Mesenchymal stem cell (in vitro differentiated cells and primary cell): ENCODE data around the gene NOL4L. TPM values are rescaled to one million over a fixed set of nuclear protein-coding genes. Genes with fewer than 3 reads are reported as not detected.

Source experiments
- DNase-seq: peaks from one replicate; pipeline ENCODE4 v3.0.0-alpha.2; 2013
- H2AFZ ChIP-seq: one replicate; pipeline ENCODE4 v1.6.1; 2013; ENCODE audit warnings: low read depth, mild to moderate bottlenecking, control low read depth, inconsistent platforms, low read length, moderate library complexity
- H2AK5ac ChIP-seq: 2 replicates; pipeline ENCODE4 v1.6.1; 2013; ENCODE audit warnings: low read length, moderate library complexity, mild to moderate bottlenecking, inconsistent platforms; ENCODE audit not compliant: severe bottlenecking
- H2BK120ac ChIP-seq: one replicate; pipeline ENCODE4 v1.6.1; 2013; ENCODE audit warnings: low read depth, mild to moderate bottlenecking, inconsistent platforms, low read length, moderate library complexity
- H2BK12ac ChIP-seq, 2 experiments: one replicate each; pipeline ENCODE4 v1.6.1; 2013; ENCODE audit warnings: inconsistent platforms in 2 of 2, low read length in 2 of 2, mild to moderate bottlenecking in 2 of 2, moderate library complexity in 2 of 2, control low read depth in 1 of 2
- H2BK15ac ChIP-seq: one replicate; pipeline ENCODE4 v1.6.1; 2013; ENCODE audit warnings: mild to moderate bottlenecking, low read depth, inconsistent platforms; ENCODE audit not compliant: poor library complexity, severe bottlenecking
- H2BK5ac ChIP-seq: 2 replicates; pipeline ENCODE4 v1.6.1; 2013; ENCODE audit warnings: low read depth, mild to moderate bottlenecking, low read length, control low read depth, inconsistent platforms; ENCODE audit not compliant: poor library complexity, severe bottlenecking
- H3K14ac ChIP-seq, 2 experiments: one replicate each; pipeline ENCODE4 v1.6.1; 2013; ENCODE audit warnings: inconsistent platforms in 2 of 2, low read length in 2 of 2, control low read depth in 1 of 2, mild to moderate bottlenecking in 1 of 2, moderate library complexity in 1 of 2
- H3K18ac ChIP-seq, 2 experiments: one replicate each; pipeline ENCODE4 v1.6.1; 2013; ENCODE audit warnings: inconsistent platforms in 2 of 2, low read length in 2 of 2, control low read depth in 1 of 2, low read depth in 1 of 2, mild to moderate bottlenecking in 1 of 2
- H3K23ac ChIP-seq, 2 experiments: one replicate each; pipeline ENCODE4 v1.6.1; 2013; ENCODE audit warnings: inconsistent platforms in 2 of 2, low read length in 2 of 2, mild to moderate bottlenecking in 2 of 2, moderate library complexity in 2 of 2, control low read depth in 1 of 2
- H3K27ac ChIP-seq: 2 replicates; pipeline ENCODE4 v1.5.1; 2013; ENCODE audit warnings: mild to moderate bottlenecking, moderate library complexity, low read length, control low read depth, inconsistent platforms; ENCODE audit not compliant: poor library complexity, severe bottlenecking
- H3K27me3 ChIP-seq, 2 experiments: 2 replicates each; pipeline versions ENCODE4 v1.6.1 to v1.7.0; 2013; ENCODE audit warnings: low read length in 2 of 2, mild to moderate bottlenecking in 2 of 2, moderate library complexity in 2 of 2, control low read depth in 1 of 2, inconsistent platforms in 1 of 2; ENCODE audit not compliant: control insufficient read depth in 1 of 2, insufficient read depth in 1 of 2
- H3K36me3 ChIP-seq, 2 experiments: 2 replicates each; pipeline versions ENCODE4 v1.6.1 to v1.7.0; 2013; ENCODE audit warnings: low read length in 2 of 2, control low read depth in 1 of 2, inconsistent platforms in 1 of 2, low read depth in 1 of 2, mild to moderate bottlenecking in 1 of 2; ENCODE audit not compliant: insufficient read depth in 2 of 2, control insufficient read depth in 1 of 2
- H3K4ac ChIP-seq, 2 experiments: one replicate each; pipeline ENCODE4 v1.6.1; 2013; ENCODE audit warnings: inconsistent platforms in 2 of 2, low read length in 2 of 2, mild to moderate bottlenecking in 2 of 2, moderate library complexity in 2 of 2, control low read depth in 1 of 2, low read depth in 1 of 2
- H3K4me1 ChIP-seq: 2 replicates; pipeline ENCODE4 v1.6.1; 2013; ENCODE audit warnings: low read depth, low read length, control low read depth; ENCODE audit not compliant: control insufficient read depth, insufficient read depth
- H3K4me2 ChIP-seq: 2 replicates; pipeline ENCODE4 v1.6.1; 2013; ENCODE audit warnings: low read length, mild to moderate bottlenecking, inconsistent platforms; ENCODE audit not compliant: poor library complexity, severe bottlenecking
- H3K4me3 ChIP-seq, 2 experiments: 2 replicates each; pipeline versions ENCODE4 v1.5.1 to v1.7.0; 2013; ENCODE audit warnings: low read length in 2 of 2, mild to moderate bottlenecking in 2 of 2, control low read depth in 1 of 2, low read depth in 1 of 2; ENCODE audit not compliant: insufficient read depth in 1 of 2
- H3K79me1 ChIP-seq: replicated peaks from 2 replicates; pipeline ENCODE4 v1.6.1; 2013; ENCODE audit warnings: mild to moderate bottlenecking, control low read depth, low read length, inconsistent platforms; ENCODE audit not compliant: poor library complexity, severe bottlenecking
- H3K9ac ChIP-seq: 2 replicates; pipeline ENCODE4 v1.7.0; 2013; ENCODE audit warnings: mild to moderate bottlenecking, low read length, moderate library complexity
- H3K9me3 ChIP-seq: 2 replicates; pipeline ENCODE4 v1.7.0; 2013; ENCODE audit warnings: mild to moderate bottlenecking, low read length; ENCODE audit not compliant: control insufficient read depth
- H4K8ac ChIP-seq: one replicate; pipeline ENCODE4 v1.6.1; 2013; ENCODE audit warnings: inconsistent platforms, mild to moderate bottlenecking, low read length, moderate library complexity
- H4K91ac ChIP-seq: one replicate; pipeline ENCODE4 v1.6.1; 2013; ENCODE audit warnings: mild to moderate bottlenecking, low read length, inconsistent platforms
- WGBS: methylation state at CpG from one replicate; pipeline ENCODE4 v1.1.7; 2013; ENCODE audit warnings: mixed read lengths; 5-methylcytosine and 5-hydroxymethylcytosine counted together
- polyA plus RNA-seq, 2 experiments: library from polyadenylated mRNA; stranded (reverse); fragments of 200-250 nt; gene quantifications; one replicate each; pipeline ENCODE4 v1.2.3, GENCODE V29; 2013

NOL4L gene
- polyA plus RNA-seq (2013, experiment 1 of 2), result 34.4 TPM
- 33.5 TPM for polyA plus RNA-seq (2013, experiment 2 of 2)

DNA sequence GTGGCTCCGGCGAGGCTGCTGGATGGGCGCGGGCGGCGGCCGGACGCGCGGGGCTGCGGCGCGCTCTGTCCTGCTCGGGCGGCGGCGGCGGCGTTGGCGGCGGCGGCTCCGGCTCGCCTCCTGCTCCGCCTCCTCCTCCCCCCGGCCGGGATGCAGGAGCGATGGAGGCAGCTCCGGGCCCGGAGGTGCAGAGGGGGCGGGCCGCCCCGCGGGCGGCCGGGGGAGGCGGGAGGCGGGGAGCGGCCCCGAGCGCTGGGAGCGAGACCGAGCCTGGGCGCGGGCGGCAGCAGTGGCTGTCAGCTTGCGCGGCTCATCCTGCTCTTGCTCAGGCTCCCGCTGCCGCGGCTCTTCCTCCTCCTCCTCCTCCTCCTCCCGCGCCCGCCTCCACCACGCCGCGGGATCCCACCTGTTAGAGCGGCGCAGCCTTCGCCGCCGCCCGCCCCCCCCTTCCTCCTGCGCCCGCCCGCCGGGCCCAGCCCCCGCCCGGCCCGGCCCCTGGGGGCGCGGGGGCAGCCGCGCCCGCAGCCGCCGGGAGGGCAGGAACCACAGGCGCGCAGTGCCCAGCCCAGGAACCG lies at the start of gene NOL4L:
NOL4L (minus strand) TSS at position 323 of the 575 bp plus-strand sequence. CDS start 443 bp downstream, outside the sequence.
- peak; percentile 32 for DNase-seq
- Histone ChIP-seq H2BK15ac (peak within 1 kb of the TSS; percentile 65), H3K14ac (no peak within 1 kb of the TSS), H3K18ac (peak within 1 kb of the TSS; percentile 84 to 90), H2BK120ac (no peak within 1 kb of the TSS), H2AK5ac (no peak within 1 kb of the TSS), H3K9ac (peak within 1 kb of the TSS; percentile 49), H3K27me3 (peaks cover 25 to 27% of the 10 kb centered on the region in 2 experiments), H3K23ac (peak within 1 kb of the TSS; percentile 7 to 91), H3K4me1 (peaks cover 25% of the 10 kb centered on the region), H3K4me2 (peak within 1 kb of the TSS; percentile 85), H3K36me3 (no peaks in the 10 kb centered on the region), H4K91ac (no peak within 1 kb of the TSS), H2BK12ac (peak within 1 kb of the TSS; percentile 18 to 60), H3K9me3 (no peaks in the 10 kb centered on the region), H3K4me3 (peak within 1 kb of the TSS; percentile 66 to 77), H2BK5ac (no peak within 1 kb of the TSS), H2AFZ (peak within 1 kb of the TSS; percentile 62), H3K4ac (peak within 1 kb of the TSS; percentile 6 to 75), H4K8ac (peak within 1 kb of the TSS; percentile 65), H3K79me1 (no peaks in the 10 kb centered on the region), H3K27ac (no peak within 1 kb of the TSS)
- WGBS, result no CpG with 5 or more reads among the region's 80 CpGs

DNA sequence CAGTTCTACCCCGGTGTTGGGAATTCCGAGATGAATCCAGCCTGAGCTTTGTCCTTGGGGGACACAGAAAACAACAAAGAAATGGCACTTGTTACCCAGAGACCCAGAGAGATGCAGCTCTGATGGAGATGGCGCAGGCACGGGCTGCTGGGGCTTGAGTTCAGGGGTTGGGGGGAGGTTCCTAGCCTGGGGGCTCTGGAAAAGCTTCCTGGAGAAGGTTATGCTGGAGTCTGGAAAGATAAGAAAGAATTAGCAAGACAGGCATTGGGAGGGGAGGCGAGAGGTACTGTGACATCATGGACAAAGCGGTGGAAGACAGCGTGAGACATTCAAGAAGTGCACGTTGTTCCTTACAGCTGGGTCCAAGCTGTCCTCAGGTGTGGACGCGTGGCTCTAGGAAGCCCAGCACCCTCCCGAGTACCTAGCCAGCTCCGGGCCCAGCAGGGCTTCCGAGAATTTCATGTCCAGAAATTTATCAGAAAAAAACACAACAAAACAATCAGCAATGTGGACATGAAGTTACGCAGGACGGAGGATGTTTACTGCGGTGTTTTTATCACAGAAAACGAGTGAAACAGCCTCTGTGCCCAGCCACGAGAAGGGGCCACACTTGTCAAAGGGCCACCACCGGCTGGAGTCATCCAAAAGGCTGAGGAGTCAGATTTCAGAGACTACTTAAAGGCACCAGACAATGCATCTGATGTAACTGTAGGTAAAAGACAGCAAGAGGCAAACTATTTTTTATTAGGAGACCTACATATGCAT lies 49.1 kb upstream of the NOL4L start:
- no peak overlapping the region for H2BK15ac ChIP-seq
- H3K14ac ChIP-seq, result no peak overlapping the region
- no peak overlapping the region for H2BK12ac ChIP-seq
- H2AFZ ChIP-seq, result no peak overlapping the region
- no peak overlapping the region for H4K8ac ChIP-seq
- H3K36me3 ChIP-seq, result no peaks in the 10 kb centered on the region
- no peak overlapping the region for H3K9ac ChIP-seq
- no peak overlapping the region for H2BK5ac ChIP-seq
- H3K79me1 ChIP-seq, result no peaks in the 10 kb centered on the region
- peaks cover 20 to 31% of the 10 kb centered on the region in 2 experiments for H3K27me3 ChIP-seq
- WGBS, result 76% methylated on average over 19 of the region's 19 CpGs
- no peak overlapping the region for H3K4me3 ChIP-seq
- H3K18ac ChIP-seq, result no peak overlapping the region
- no peaks in the 10 kb centered on the region for H3K9me3 ChIP-seq
- peaks cover 6% of the 10 kb centered on the region for H3K4me1 ChIP-seq
- no peak overlapping the region for H3K27ac ChIP-seq
- DNase-seq, result no peak
- no peak overlapping the region for H3K23ac ChIP-seq
- H2AK5ac ChIP-seq, result no peak overlapping the region
- no peak overlapping the region for H3K4me2 ChIP-seq
- H3K4ac ChIP-seq, result no peak overlapping the region
- H2BK120ac ChIP-seq, result no peak overlapping the region
- H4K91ac ChIP-seq, result no peak overlapping the region

DNA sequence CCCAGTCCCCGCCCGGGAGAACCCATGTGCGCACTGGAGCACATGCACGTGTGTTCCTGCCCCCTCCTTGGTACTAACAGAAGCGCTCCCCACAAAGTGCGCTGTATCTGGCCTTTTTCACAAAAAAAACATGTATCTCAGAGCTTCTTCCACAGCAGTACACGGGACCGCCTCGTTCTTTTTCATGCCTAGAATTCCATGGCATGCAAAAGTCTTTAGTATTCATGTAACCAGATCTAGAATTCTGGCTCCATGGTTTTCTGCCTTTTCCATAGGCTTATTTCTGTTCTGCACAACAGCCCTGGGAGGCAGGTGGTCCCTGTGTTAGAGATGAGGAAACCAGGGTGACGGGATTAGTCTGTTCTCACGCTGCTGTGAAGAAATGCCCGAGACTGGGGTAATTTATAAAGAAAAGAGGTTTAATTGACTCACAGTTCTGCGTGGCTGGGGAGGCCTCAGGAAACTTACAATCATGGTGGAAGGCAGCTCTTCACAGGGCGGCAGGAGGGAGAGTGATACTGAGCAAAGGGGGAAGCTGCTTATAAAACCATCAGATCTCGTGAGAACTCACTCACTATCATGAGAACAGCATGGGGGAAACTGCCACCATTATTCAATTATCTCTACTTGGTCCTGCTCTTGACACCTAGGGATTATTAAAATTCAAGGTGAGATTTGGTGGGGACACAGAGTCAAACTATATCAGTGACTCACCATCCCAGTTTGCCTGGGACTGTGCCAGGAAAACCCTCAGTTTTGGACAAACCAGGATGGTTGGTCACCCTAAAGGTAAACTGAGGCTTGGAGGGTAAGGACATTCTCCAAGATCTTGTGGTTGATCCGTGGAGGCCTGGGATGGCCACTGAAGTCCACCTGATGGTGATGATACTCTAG lies 47.6 kb upstream of the NOL4L start:
- no peak for DNase-seq
- WGBS, result 87% methylated on average over 15 of the region's 16 CpGs
- H3K4me3 ChIP-seq, result no peak overlapping the region
- no peak overlapping the region for H4K8ac ChIP-seq
- H2BK15ac ChIP-seq, result no peak overlapping the region
- no peak overlapping the region for H2AK5ac ChIP-seq
- H3K27me3 ChIP-seq, result peaks cover 11 to 36% of the 10 kb centered on the region in 2 experiments
- no peak overlapping the region for H4K91ac ChIP-seq
- no peak overlapping the region for H3K23ac ChIP-seq
- H3K36me3 ChIP-seq, result no peaks in the 10 kb centered on the region
- no peak overlapping the region for H2BK5ac ChIP-seq
- no peak overlapping the region for H3K4me2 ChIP-seq
- no peak overlapping the region for H3K14ac ChIP-seq
- no peak overlapping the region for H3K27ac ChIP-seq
- no peak overlapping the region for H2BK120ac ChIP-seq
- H3K79me1 ChIP-seq, result no peaks in the 10 kb centered on the region
- no peak overlapping the region for H2AFZ ChIP-seq
- H3K4me1 ChIP-seq, result peaks cover 20% of the 10 kb centered on the region
- no peak overlapping the region for H2BK12ac ChIP-seq
- peak overlapping the region in 1 of 2 experiments; percentile 8 for H3K18ac ChIP-seq
- H3K4ac ChIP-seq, result no peak overlapping the region
- H3K9me3 ChIP-seq, result no peaks in the 10 kb centered on the region
- H3K9ac ChIP-seq, result no peak overlapping the region
